H1 (cell line): ENCODE data around the gene NREP. TPM values are rescaled to one million over a fixed set of nuclear protein-coding genes. Genes with fewer than 3 reads are reported as not detected.

Experiments used
- HDAC2 ChIP-seq, 2 experiments: fragments of 300-600 bp in 1 of 2; sonication (generic) in 1 of 2; IDR thresholded peaks; 2 replicates each; pipeline ENCODE4 v1.6.1; 2011 to 2012; ENCODE audit warnings: low read depth in 2 of 2, low read length in 2 of 2, mild to moderate bottlenecking in 2 of 2, moderate library complexity in 2 of 2, borderline replicate concordance in 1 of 2, inconsistent platforms in 1 of 2
- NRF1 ChIP-seq: IDR thresholded peaks from 2 replicates; pipeline ENCODE4 v1.6.1; 2011; ENCODE audit warnings: mild to moderate bottlenecking, low read depth, low read length, improper control_type of control experiment
- polyA plus RNA-seq, 7 experiments: library from polyadenylated mRNA; depleted of rRNA in 3 of 7; stranded (reverse) in 5 of 7; unstranded in 2 of 7; fragments of >200 nt in 5 of 7; fragments of 200-250 nt in 2 of 7; gene quantifications; 1 replicate in 5 of 7; 2 replicates in 1 of 7; 4 replicates in 1 of 7; pipeline versions ENCODE4 v1.2.1 to v1.2.3, GENCODE V29; 2011 to 2013; ENCODE audit warnings: missing spikeins in 2 of 7, mixed read lengths in 2 of 7
- total RNA-seq: library from RNA; stranded (reverse); fragmentation: NEBNext Ultra II Directional; extraction: Animal tissue kit (Norgen Biotek cat#: 25700); gene quantifications from 2 replicates; pipeline ENCODE4 v1.2.1, GENCODE V29; 2021

NREP gene
- total and polyA plus RNA-seq, 2 of the 8 experiments (the other 6 are each of a cell fraction or from before 2014, with no cell fraction given), result 254 to 301 TPM

DNA sequence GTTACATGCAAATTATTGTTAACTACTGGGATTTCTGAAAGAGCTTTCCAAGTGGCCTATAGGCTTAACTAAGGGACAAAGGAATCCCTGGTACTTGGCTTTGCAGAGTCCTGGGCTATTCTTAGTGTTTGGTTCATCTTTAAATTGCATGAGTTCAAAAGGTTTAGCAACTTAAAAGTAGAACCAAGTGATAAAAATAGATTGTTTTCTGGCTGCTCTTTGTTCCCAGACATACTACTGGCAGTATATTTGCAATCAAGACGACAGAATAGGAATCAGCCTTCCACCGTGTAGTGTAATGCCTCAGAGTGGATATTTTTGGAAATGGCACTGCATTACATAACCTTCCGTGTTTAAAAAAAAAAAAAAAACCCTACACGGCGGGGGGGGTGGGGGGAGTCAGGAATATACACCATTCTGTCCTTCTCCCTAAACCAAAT lies 1.0 kb downstream of the NREP start (continued):
- TF ChIP-seq NRF1 (no peak), HDAC2 (IDR thresholded peaks at IDR 0.05; ENCODE audit: borderline replicate concordance in 1 of 2, low read depth in 2 of 2, low read length in 2 of 2) (no peak)
- TF ChIP-seq, all 59 proteins: peak for 0
